ENCODE data around the gene GPX5. TPM values are rescaled to one million over a fixed set of nuclear protein-coding genes. Genes with fewer than 3 reads are reported as not detected.

The GPX5 gene
- total RNA-seq, 1 donor from 2014 or later = 4.3 TPM

- Histone ChIP-seq H3K4me1 (ENCODE audit: insufficient read depth, low read length) (peaks cover 5% of the 10 kb centered on the region), H3K9ac (ENCODE audit: low read length) (peak overlapping the region; percentile 72), H3K4me2 (ENCODE audit: low read length) (peak overlapping the region; percentile 90), H2AFZ (ENCODE audit: low read depth, low read length) (peak overlapping the region; percentile 49), H3K36me3 (ENCODE audit: insufficient read depth, low read length) (no peaks in the 10 kb centered on the region), H3K27me3 (ENCODE audit: insufficient read depth, low read length) (no peaks in the 10 kb centered on the region), H3K79me2 (ENCODE audit: insufficient read depth, low read length) (no peaks in the 10 kb centered on the region), H4K20me1 (ENCODE audit: insufficient read depth, low read length) (no peaks in the 10 kb centered on the region), H3K9me3 (ENCODE audit: insufficient read depth, low read depth, low read length) (no peaks in the 10 kb centered on the region), H3K4me3 (ENCODE audit: insufficient read depth, low read depth, low read length) (peak overlapping the region; percentile 68), H3K27ac (ENCODE audit: low read depth, low read length) (no peak overlapping the region)
- Mint-ChIP-seq H3K4me3 (ENCODE audit: unreplicated experiment) (peak overlapping the region; percentile 84), H3K36me3 (ENCODE audit: low read depth, unreplicated experiment) (no peaks in the 10 kb centered on the region), H3K27me3 (ENCODE audit: low read depth, unreplicated experiment) (peaks cover 2% of the 10 kb centered on the region), H3K9me3 (ENCODE audit: unreplicated experiment) (no peaks in the 10 kb centered on the region), H3K27ac (ENCODE audit: unreplicated experiment) (peak overlapping the region; percentile 87), H3K4me1 (ENCODE audit: low read depth, unreplicated experiment) (peaks cover 13% of the 10 kb centered on the region)
- no peak for TF ChIP-seq EZH2 (IDR thresholded peaks at IDR 0.05; ENCODE audit: insufficient read depth, low read length)
- TF ChIP-seq CTCF (IDR thresholded peaks at IDR 0.05; ENCODE audit: insufficient read depth, low read depth, low read length) = no peak
- FAIRE-seq (peak; percentile 5), DNase-seq (ENCODE audit: low read depth) (peak; percentile 56)
Measured at GRCh38 chr6:28488916-28489365, 36.7 kb upstream of the GPX5 start.

GRCh38 chr6:28489366-28490204, 36.1 kb upstream of the GPX5 start:
- FAIRE-seq = no peak
- H3K79me2 ChIP-seq (ENCODE audit: insufficient read depth, low read length) = no peaks in the 10 kb centered on the region
- peak overlapping the region; percentile 72 for H3K9ac ChIP-seq (ENCODE audit: low read length)
- Mint-ChIP-seq H3K36me3 (ENCODE audit: low read depth, unreplicated experiment) (no peaks in the 10 kb centered on the region), H3K27me3 (ENCODE audit: low read depth, unreplicated experiment) (peaks cover 2% of the 10 kb centered on the region), H3K4me3 (ENCODE audit: unreplicated experiment) (peak overlapping the region; percentile 84), H3K4me1 (ENCODE audit: low read depth, unreplicated experiment) (peaks cover 13% of the 10 kb centered on the region), H3K27ac (ENCODE audit: unreplicated experiment) (peak overlapping the region; percentile 87), H3K9me3 (ENCODE audit: unreplicated experiment) (no peaks in the 10 kb centered on the region)
- peak overlapping the region; percentile 68 for H3K4me3 ChIP-seq (ENCODE audit: insufficient read depth, low read depth, low read length)
- H3K27ac ChIP-seq (ENCODE audit: low read depth, low read length) = peak overlapping the region; percentile 2
- no peak for TF ChIP-seq CTCF (IDR thresholded peaks at IDR 0.05; ENCODE audit: insufficient read depth, low read depth, low read length)
- TF ChIP-seq EZH2 (IDR thresholded peaks at IDR 0.05; ENCODE audit: insufficient read depth, low read length) = no peak
- peaks cover 5% of the 10 kb centered on the region for H3K4me1 ChIP-seq (ENCODE audit: insufficient read depth, low read length)
- no peaks in the 10 kb centered on the region for H3K36me3 ChIP-seq (ENCODE audit: insufficient read depth, low read length)
- no peaks in the 10 kb centered on the region for H3K9me3 ChIP-seq (ENCODE audit: insufficient read depth, low read depth, low read length)
- H3K4me2 ChIP-seq (ENCODE audit: low read length) = peak overlapping the region; percentile 90
- H3K27me3 ChIP-seq (ENCODE audit: insufficient read depth, low read length) = no peaks in the 10 kb centered on the region
- peak overlapping the region; percentile 96 for H2AFZ ChIP-seq (ENCODE audit: low read depth, low read length)
- H4K20me1 ChIP-seq (ENCODE audit: insufficient read depth, low read length) = no peaks in the 10 kb centered on the region
- peak; percentile 67 for DNase-seq (ENCODE audit: low read depth)
